ENCODE measurements around the gene ASCL3. TPM values are rescaled to one million over a fixed set of nuclear protein-coding genes. Genes with fewer than 3 reads are reported as not detected.
"Not testable (repeated sequence)": the region's sequence is repeated elsewhere in the genome, so short reads cannot be mapped to it uniquely, and the experiment has no call there.

Gene ASCL3, protein sequence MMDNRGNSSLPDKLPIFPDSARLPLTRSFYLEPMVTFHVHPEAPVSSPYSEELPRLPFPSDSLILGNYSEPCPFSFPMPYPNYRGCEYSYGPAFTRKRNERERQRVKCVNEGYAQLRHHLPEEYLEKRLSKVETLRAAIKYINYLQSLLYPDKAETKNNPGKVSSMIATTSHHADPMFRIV
- total RNA-seq, result not detected

DNA sequence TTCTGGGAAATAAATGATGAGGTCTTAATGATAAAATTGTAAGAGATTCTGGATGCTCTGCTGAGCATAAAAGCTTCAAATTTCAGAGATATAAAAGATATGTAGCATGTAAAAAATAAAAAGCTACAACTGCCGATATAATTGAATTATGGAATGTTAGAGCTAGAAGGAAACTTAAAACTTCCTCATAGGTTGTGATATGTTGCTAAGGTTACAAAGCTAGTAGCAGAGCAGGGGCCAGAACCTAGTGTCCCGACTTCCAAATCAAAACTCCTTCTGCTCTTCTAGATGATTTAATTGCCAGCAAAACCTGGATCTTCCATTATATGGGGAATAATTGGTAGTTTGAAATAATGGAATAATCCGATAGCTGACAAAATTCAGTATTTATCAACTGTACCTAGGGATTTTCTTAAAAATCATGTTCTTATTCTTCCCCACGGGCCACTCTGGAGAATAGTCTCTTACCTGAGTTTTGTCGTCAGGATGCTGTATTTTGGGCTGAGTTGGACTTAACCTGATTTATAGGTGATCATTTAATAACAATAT, at the start of gene ASCL3:
TSS of gene ASCL3 (minus strand) at position 499 of the 549 bp plus-strand sequence. CDS start 4,855 bp downstream, outside the sequence.
- Histone ChIP-seq H3K36me3 (no peaks in the 10 kb centered on the region), H3K4me3 (no peak within 1 kb of the TSS), H3K27ac (no peak within 1 kb of the TSS), H3K27me3 (replicated peaks; ENCODE audit: insufficient read depth) (no peaks in the 10 kb centered on the region), H3K9me3 (no peaks in the 10 kb centered on the region), H3K4me1 (replicated peaks) (no peaks in the 10 kb centered on the region)
- TF ChIP-seq POLR2A (IDR thresholded peaks at IDR 0.05) (no peak), POLR2AphosphoS5 (IDR thresholded peaks at IDR 0.05) (no peak)
- TF ChIP-seq, protein P1, sequence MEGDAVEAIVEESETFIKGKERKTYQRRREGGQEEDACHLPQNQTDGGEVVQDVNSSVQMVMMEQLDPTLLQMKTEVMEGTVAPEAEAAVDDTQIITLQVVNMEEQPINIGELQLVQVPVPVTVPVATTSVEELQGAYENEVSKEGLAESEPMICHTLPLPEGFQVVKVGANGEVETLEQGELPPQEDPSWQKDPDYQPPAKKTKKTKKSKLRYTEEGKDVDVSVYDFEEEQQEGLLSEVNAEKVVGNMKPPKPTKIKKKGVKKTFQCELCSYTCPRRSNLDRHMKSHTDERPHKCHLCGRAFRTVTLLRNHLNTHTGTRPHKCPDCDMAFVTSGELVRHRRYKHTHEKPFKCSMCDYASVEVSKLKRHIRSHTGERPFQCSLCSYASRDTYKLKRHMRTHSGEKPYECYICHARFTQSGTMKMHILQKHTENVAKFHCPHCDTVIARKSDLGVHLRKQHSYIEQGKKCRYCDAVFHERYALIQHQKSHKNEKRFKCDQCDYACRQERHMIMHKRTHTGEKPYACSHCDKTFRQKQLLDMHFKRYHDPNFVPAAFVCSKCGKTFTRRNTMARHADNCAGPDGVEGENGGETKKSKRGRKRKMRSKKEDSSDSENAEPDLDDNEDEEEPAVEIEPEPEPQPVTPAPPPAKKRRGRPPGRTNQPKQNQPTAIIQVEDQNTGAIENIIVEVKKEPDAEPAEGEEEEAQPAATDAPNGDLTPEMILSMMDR (IDR thresholded peaks at IDR 0.05), result no peak
- WGBS, result 65% methylated on average over 5 of the region's 5 CpGs
- no peak for DNase-seq (ENCODE audit: low spot score)
- intact Hi-C loops (cut with DNase I), result no loop called here

DNA sequence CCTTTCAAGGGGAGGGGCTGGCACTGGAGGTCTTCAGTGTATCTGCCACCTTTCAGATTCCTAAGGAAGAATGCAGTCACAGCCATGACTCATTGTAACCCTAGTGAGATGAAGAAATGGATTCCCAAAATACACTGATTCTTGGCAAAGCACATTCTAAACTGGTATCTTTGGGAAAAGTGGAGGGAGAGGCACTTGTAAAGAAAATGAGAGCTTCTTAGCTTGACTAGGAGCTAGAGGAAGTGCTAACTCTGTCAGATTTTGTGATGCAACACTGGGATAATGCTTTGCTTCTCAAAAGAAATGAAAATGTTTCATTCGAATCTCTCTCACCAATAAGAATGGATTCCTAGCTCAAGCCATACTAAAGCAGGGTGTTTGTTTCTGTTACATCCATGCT, 46.6 kb upstream of the ASCL3 start:
- Histone ChIP-seq H3K4me3 (no peak overlapping the region), H3K36me3 (no peaks in the 10 kb centered on the region), H3K9me3 (no peaks in the 10 kb centered on the region), H3K27ac (no peak overlapping the region), H3K27me3 (replicated peaks; ENCODE audit: insufficient read depth) (no peaks in the 10 kb centered on the region), H3K4me1 (replicated peaks) (no peaks in the 10 kb centered on the region)
- DNase-seq (ENCODE audit: low spot score), result no peak
- no peak for TF ChIP-seq POLR2A (IDR thresholded peaks at IDR 0.05)
- TF ChIP-seq POLR2AphosphoS5 (IDR thresholded peaks at IDR 0.05), result no peak
- TF ChIP-seq, protein P1 (IDR thresholded peaks at IDR 0.05), result no peak
- intact Hi-C loops (cut with DNase I), result no loop called here
- 81% methylated on average over 1 of the region's 1 CpG for WGBS

DNA sequence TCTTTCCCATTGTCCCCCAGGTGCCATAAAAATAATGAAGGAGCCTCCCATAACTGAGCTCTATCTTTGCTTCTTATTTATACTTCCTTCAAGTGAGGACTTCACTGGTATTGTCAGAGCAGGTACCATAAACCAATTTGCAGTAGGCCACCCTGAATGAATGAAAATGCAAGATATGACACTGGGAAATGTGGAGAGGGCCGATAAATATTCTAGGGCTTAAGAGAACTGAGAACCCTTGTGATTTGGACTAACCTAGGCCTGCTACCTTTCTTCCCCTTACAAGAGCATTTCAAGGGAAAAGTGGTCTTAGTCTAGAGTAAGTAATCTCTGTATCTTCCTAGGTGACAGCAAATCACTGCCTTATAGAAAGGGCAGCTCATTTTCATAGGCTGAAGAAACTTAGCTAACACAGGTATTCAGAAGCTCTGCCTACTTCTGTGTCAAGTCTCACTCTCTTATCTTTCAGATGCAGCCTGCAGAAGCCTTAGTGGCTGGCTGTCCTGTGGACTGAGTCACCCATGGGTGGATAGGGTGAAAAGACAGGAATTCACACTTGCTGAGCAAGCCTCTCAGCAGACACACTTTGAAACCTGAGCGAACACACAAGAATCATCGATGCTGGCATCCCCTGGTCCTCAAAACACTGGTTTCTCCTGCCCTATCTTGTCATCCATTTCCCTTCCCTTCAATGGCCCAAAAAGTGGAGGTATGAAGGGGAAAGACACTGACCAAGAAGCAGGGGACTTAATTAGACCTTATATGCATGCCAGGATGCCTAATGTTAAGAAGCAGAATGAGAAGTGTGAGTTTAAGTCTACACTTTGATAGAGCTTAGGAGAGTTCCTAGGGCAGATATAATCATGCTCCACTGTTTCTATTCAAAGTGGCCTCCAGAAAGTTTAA, 45.8 kb upstream of the ASCL3 start:
- WGBS, result 71% methylated on average over 3 of the region's 3 CpGs
- Histone ChIP-seq H3K27ac (no peak overlapping the region), H3K4me3 (no peak overlapping the region), H3K27me3 (replicated peaks; ENCODE audit: insufficient read depth) (no peaks in the 10 kb centered on the region), H3K4me1 (replicated peaks) (no peaks in the 10 kb centered on the region), H3K9me3 (no peaks in the 10 kb centered on the region), H3K36me3 (no peaks in the 10 kb centered on the region)
- intact Hi-C loops (cut with DNase I), result no loop called here
- TF ChIP-seq POLR2AphosphoS5 (IDR thresholded peaks at IDR 0.05) (no peak), POLR2A (IDR thresholded peaks at IDR 0.05) (no peak)
- TF ChIP-seq, protein P1 (IDR thresholded peaks at IDR 0.05), result no peak
- DNase-seq (ENCODE audit: low spot score), result no peak

DNA sequence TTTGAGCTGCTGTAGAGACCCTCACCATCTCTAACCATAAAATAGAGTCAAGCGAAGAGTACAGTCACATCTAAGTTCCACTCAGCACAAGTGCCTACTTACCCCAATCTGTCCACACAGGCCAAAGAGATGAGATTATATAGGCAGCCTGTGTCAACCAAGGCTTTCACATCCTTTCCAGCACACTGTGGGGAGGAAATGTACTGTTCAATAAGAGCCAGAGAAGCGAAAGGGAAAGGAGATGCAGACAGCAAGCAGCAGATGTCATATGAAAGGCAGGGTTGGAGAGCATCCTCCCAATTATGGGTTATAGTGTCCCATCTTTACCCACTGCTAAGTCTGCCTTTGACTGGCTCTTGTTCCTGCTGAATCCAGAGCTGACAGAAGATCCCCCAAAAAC, 44.6 kb upstream of the ASCL3 start:
- TF ChIP-seq POLR2A (IDR thresholded peaks at IDR 0.05) (no peak), POLR2AphosphoS5 (IDR thresholded peaks at IDR 0.05) (no peak)
- TF ChIP-seq, protein P1 (IDR thresholded peaks at IDR 0.05), result no peak
- 84% methylated on average over 2 of the region's 2 CpGs for WGBS
- intact Hi-C loops (cut with DNase I), result no loop called here
- no peaks in the 10 kb centered on the region for H3K4me1 ChIP-seq (replicated peaks)
- no peaks in the 10 kb centered on the region for H3K36me3 ChIP-seq
- no peak for DNase-seq (ENCODE audit: low spot score)
- no peak overlapping the region for H3K4me3 ChIP-seq
- H3K27ac ChIP-seq, result no peak overlapping the region
- H3K9me3 ChIP-seq, result no peaks in the 10 kb centered on the region
- no peaks in the 10 kb centered on the region for H3K27me3 ChIP-seq (replicated peaks; ENCODE audit: insufficient read depth)

DNA sequence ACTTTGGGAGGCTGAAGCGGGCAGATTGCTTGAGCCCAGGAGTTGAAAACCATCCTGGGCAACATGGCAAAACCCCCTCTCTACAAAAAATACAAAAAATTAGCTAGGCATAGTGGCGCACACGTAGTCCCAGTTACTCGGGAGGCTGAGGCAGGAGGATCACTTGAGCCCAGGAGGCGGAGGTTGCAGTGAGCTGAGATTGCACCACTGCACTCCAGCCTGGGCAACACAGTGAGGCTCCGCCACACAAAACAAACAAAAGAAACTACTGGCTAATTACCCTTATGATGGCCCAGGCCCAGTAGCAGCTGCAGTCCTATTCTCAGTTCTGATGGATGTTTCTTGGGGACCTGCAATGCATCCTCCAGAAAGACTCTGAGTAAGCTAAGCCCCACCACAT, 44.0 kb upstream of the ASCL3 start:
- H3K27me3 ChIP-seq (replicated peaks; ENCODE audit: insufficient read depth); H3K9me3 ChIP-seq; intact Hi-C loops (cut with DNase I); H3K4me1 ChIP-seq (replicated peaks); H3K4me3 ChIP-seq; DNase-seq (ENCODE audit: low spot score); H3K27ac ChIP-seq; H3K36me3 ChIP-seq: not testable (repeated sequence)
- 94% methylated on average over 6 of the region's 6 CpGs for WGBS

All from prostate gland (tissue), 2 donors.